ENCODE results near the gene METTL9. TPM values are rescaled to one million over a fixed set of nuclear protein-coding genes. Genes with fewer than 3 reads are reported as not detected.

Gene METTL9
- total and polyA plus RNA-seq, 3 donors from 2014 or later = 42.4 to 77.5 (median 70.5) TPM

DNA sequence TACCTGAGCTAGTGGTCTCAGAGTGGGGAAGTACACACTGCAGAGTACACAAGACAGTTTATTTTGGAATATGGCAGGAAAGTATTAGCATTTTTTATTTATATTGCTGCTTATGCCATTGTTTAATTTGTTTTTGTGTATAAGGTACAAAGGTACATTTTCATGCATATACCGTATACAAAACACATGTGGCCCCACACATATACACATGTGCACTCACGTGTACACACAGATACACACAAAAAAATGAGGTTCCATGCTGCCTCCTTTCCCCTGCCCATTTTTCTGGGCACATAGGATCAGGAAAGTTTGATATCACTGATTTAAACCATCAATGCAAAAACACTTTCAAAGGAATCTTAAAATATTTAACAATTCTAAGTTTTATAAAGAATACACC lies 40.1 kb downstream of the METTL9 start:
- Histone ChIP-seq H3K36me3 (ENCODE audit: low read depth, missing control alignments) (no peaks in the 10 kb centered on the region), H3K4me3 (no peak overlapping the region), H3K27me3 (no peaks in the 10 kb centered on the region), H3K4me1 (peaks cover 5% of the 10 kb centered on the region), H3K9me3 (no peaks in the 10 kb centered on the region), H3K27ac (no peak overlapping the region)
- intact Hi-C loops (cut with DNase I; ENCODE audit: low total_unique reads) = no loop called here
- 89 to 93% methylated on average over 2 of the region's 2 CpGs for WGBS, 2 donors
- TF ChIP-seq CTCF (IDR thresholded peaks at IDR 0.05) (no peak), POLR2A (IDR thresholded peaks at IDR 0.05) (no peak)
- no peak for DNase-seq

DNA sequence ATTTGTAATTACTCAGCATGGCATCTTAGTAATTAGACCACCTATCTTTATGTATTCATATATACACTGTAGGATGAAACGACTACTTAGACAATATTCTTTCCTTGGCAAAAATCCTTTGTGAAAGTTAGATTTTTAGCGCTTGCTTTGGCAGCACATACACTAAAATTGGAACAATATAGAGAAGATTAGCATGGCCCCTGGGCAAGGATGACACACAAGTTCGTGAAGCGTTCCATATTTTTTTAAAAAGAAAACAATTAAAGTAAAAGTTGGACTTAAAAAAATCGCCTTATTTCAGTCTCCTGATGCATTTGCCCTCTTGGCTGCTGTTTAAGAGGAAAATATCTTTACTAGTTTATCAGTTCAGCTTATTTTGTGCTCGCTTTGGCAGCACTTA lies 42.5 kb downstream of the METTL9 start:
- DNase-seq = no peak
- Histone ChIP-seq H3K27ac (peak overlapping the region in 1 of 2 donors; percentile 5), H3K9me3 (no peaks in the 10 kb centered on the region), H3K4me3 (no peak overlapping the region), H3K4me1 (peaks cover 5% of the 10 kb centered on the region), H3K36me3 (ENCODE audit: low read depth, missing control alignments) (no peaks in the 10 kb centered on the region), H3K27me3 (no peaks in the 10 kb centered on the region)
- no peak for TF ChIP-seq POLR2A (IDR thresholded peaks at IDR 0.05)
- TF ChIP-seq CTCF (IDR thresholded peaks at IDR 0.05) = no peak
- intact Hi-C loops (cut with DNase I; ENCODE audit: low total_unique reads) = no loop called here
- 54 to 66% methylated on average over 6 of the region's 6 CpGs for WGBS, 2 donors

- TF ChIP-seq POLR2A (IDR thresholded peaks at IDR 0.05) = no peak
- no peak for TF ChIP-seq CTCF (IDR thresholded peaks at IDR 0.05)
- 80 to 84% methylated on average over 7 of the region's 7 CpGs for WGBS, 2 donors
- Histone ChIP-seq H3K4me1 (peaks cover 11% of the 10 kb centered on the region), H3K36me3 (ENCODE audit: low read depth, missing control alignments) (no peaks in the 10 kb centered on the region), H3K27me3 (no peaks in the 10 kb centered on the region), H3K9me3 (no peaks in the 10 kb centered on the region), H3K27ac (no peak overlapping the region), H3K4me3 (no peak overlapping the region)
- intact Hi-C loops (cut with DNase I; ENCODE audit: low total_unique reads) = no loop called here
- no peak for DNase-seq
Measured at GRCh38 chr16:21642861-21643260, 43.5 kb downstream of the METTL9 start.

DNA sequence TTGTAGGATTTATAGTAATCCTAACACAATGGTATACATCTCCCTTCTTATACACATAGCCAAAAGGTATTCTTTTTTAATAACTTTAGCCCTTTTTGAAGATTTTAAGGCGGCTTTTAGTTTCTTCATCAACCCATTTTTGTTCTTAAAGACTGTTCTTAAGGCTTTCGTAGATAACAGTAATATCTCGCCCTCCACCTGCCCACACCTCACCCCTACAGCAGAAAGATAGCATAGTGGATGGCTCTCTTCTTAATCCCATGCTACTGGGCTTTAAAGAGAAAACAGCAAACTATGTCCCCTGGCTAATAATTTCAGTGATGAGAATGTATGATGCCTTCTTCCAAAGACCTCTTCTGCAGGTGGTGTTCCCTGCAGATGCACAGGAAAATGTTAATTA lies 44.4 kb downstream of the METTL9 start:
- Histone ChIP-seq H3K4me3 (no peak overlapping the region), H3K36me3 (ENCODE audit: low read depth, missing control alignments) (no peaks in the 10 kb centered on the region), H3K4me1 (peaks cover 15% of the 10 kb centered on the region), H3K27ac (no peak overlapping the region), H3K27me3 (no peaks in the 10 kb centered on the region), H3K9me3 (no peaks in the 10 kb centered on the region)
- intact Hi-C loops (cut with DNase I; ENCODE audit: low total_unique reads) = no loop called here
- WGBS, 2 donors = 92 to 98% methylated on average over 3 of the region's 3 CpGs
- no peak for DNase-seq
- no peak for TF ChIP-seq POLR2A (IDR thresholded peaks at IDR 0.05)

- intact Hi-C loops (cut with DNase I; ENCODE audit: low total_unique reads) = no loop called here
- peak overlapping the region in 1 of 2 donors; percentile 37 for H3K27ac ChIP-seq
- peaks cover 15% of the 10 kb centered on the region for H3K4me1 ChIP-seq
- WGBS, 2 donors = 72 to 77% methylated on average over 4 of the region's 4 CpGs
- no peak for DNase-seq
- H3K27me3 ChIP-seq = no peaks in the 10 kb centered on the region
- H3K9me3 ChIP-seq = no peaks in the 10 kb centered on the region
- H3K4me3 ChIP-seq = no peak overlapping the region
- no peaks in the 10 kb centered on the region for H3K36me3 ChIP-seq (ENCODE audit: low read depth, missing control alignments)
- TF ChIP-seq CTCF (IDR thresholded peaks at IDR 0.05) = no peak
- no peak for TF ChIP-seq POLR2A (IDR thresholded peaks at IDR 0.05)
Measured at GRCh38 chr16:21644674-21645073, 45.3 kb downstream of the METTL9 start.
